HepG2 (cell line): ENCODE data around the gene POLE3. TPM values are rescaled to one million over a fixed set of nuclear protein-coding genes. Genes with fewer than 3 reads are reported as not detected.

Experiments
- CCDC6 ChIP-seq: sonication (generic); formaldehyde crosslinking; IDR thresholded peaks from 2 replicates; pipeline ENCODE4 v1.8.1; 2022; ENCODE audit warnings: mild to moderate bottlenecking, missing genetic modification reagents, moderate library complexity
- GRHL1 ChIP-seq: sonication (generic); formaldehyde crosslinking; conservative IDR thresholded peaks from 2 replicates; pipeline ENCODE4 v1.8.0; 2022; ENCODE audit warnings: missing genetic modification reagents
- HMGXB4 ChIP-seq, 2 experiments: sonication (generic) in 1 of 2; formaldehyde crosslinking in 1 of 2; IDR thresholded peaks; 2 replicates each; pipeline versions ENCODE4 v1.4.0 to v1.6.1; 2018 to 2020; ENCODE audit warnings: missing genetic modification reagents in 2 of 2, borderline replicate concordance in 1 of 2, low read depth in 1 of 2, mild to moderate bottlenecking in 1 of 2, missing biosample characterization in 1 of 2
- ISL2 ChIP-seq: sonication (generic); formaldehyde crosslinking; IDR thresholded peaks from 2 replicates; pipeline ENCODE4 v1.5.0; 2020; ENCODE audit warnings: missing genetic modification reagents
- NCOA1 ChIP-seq: sonication (generic); formaldehyde crosslinking; IDR thresholded peaks from 2 replicates; pipeline ENCODE4 v1.9.0; 2021; ENCODE audit warnings: missing genetic modification reagents
- NFKB2 ChIP-seq: sonication (generic); formaldehyde crosslinking; IDR thresholded peaks from 2 replicates; pipeline ENCODE4 v1.4.0; 2020; ENCODE audit warnings: missing genetic modification reagents, borderline replicate concordance
- NR2F6 ChIP-seq, 2 experiments: IDR thresholded peaks; 2 replicates each; pipeline ENCODE4 v1.6.1; 2016; ENCODE audit warnings: antibody characterized with exemption in 1 of 2, mild to moderate bottlenecking in 1 of 2
- POLR2AphosphoS5 ChIP-seq: IDR thresholded peaks from 2 replicates; pipeline ENCODE4 v1.6.1; 2012; ENCODE audit warnings: low read depth, low read length
- SP5 ChIP-seq: IDR thresholded peaks from 2 replicates; pipeline ENCODE4 v1.6.1; 2016; ENCODE audit warnings: low read depth, borderline replicate concordance
- ZIK1 ChIP-seq: sonication (generic); formaldehyde crosslinking; IDR thresholded peaks from 2 replicates; pipeline ENCODE4 v1.5.0; 2020; ENCODE audit warnings: mild to moderate bottlenecking, low read depth, missing genetic modification reagents, borderline replicate concordance
- ZMYM3 ChIP-seq: sonication (generic); formaldehyde crosslinking; IDR thresholded peaks from 2 replicates; pipeline ENCODE4 v1.5.1; 2020; ENCODE audit warnings: mild to moderate bottlenecking, missing genetic modification reagents
- ZNF407 ChIP-seq: sonication (generic); formaldehyde crosslinking; IDR thresholded peaks from one replicate; pipeline ENCODE4 v1.5.1; 2020; ENCODE audit warnings: mild to moderate bottlenecking, missing genetic modification reagents; ENCODE audit errors: not compliant biosample characterization
- ZNF761 ChIP-seq: sonication (generic); formaldehyde crosslinking; conservative IDR thresholded peaks from 2 replicates; pipeline ENCODE4 v1.4.0; 2020; ENCODE audit warnings: mild to moderate bottlenecking, missing genetic modification reagents
- ZNF850 ChIP-seq: sonication (generic); formaldehyde crosslinking; conservative IDR thresholded peaks from 2 replicates; pipeline ENCODE4 v1.9.0; 2021; ENCODE audit warnings: mild to moderate bottlenecking, missing genetic modification reagents
- ZSCAN12 ChIP-seq: sonication (generic); formaldehyde crosslinking; IDR thresholded peaks from 2 replicates; pipeline ENCODE4 v1.9.0; 2021; ENCODE audit warnings: mild to moderate bottlenecking, missing genetic modification reagents
- polyA plus RNA-seq, 8 experiments: library from polyadenylated mRNA; depleted of rRNA in 3 of 8; stranded (reverse) in 7 of 8; unstranded in 1 of 8; fragments of >200 nt; fragmentation: Illumina TruSeq in 4 of 8; extraction: Trizol in 4 of 8; gene quantifications; 2 replicates each; pipeline versions ENCODE4 v1.2.1 to v1.2.3, GENCODE V29; 2011 to 2016; ENCODE audit warnings: low read depth in 4 of 8, missing spikeins in 1 of 8, mixed read lengths in 1 of 8; ENCODE audit not compliant: insufficient read depth in 1 of 8
- total RNA-seq, 5 experiments: library from RNA; depleted of rRNA; stranded (reverse); fragments of >200 nt; fragmentation: Illumina TruSeq; extraction: Trizol; gene quantifications; 2 replicates each; pipeline ENCODE4 v1.2.3, GENCODE V29; 2016; ENCODE audit warnings: low read depth in 1 of 5

POLE3 gene
- total and polyA plus RNA-seq, 2 of the 13 experiments (the other 11 are each of a cell fraction or from before 2014, with no cell fraction given): 36.0 to 77.2 TPM

GRCh38 chr9:113376634-113377567 lies 33.6 kb downstream of the POLE3 start, which contains the start of gene HDHD3 (continued):
- TF ChIP-seq HMGXB4 (CRISPR knock-in tag; IDR thresholded peaks at IDR 0.05; ENCODE audit: borderline replicate concordance in 1 of 2, low read depth in 1 of 2) (peak; percentile 57 to 70; a peak in 2 of 4 replicates), SP5 (CRISPR knock-in tag) (peak; percentile 76), ZIK1 (CRISPR knock-in tag) (peak; percentile 68; the same call in 1 of the 2 replicates), NFKB2 (CRISPR knock-in tag) (peak; percentile 59; the same call in 1 of the 2 replicates), ZMYM3 (CRISPR knock-in tag) (peak; percentile 51; the same call in 1 of the 2 replicates), GRHL1 (CRISPR knock-in tag) (no peak), POLR2AphosphoS5 (peak; percentile 91), ZNF761 (CRISPR knock-in tag) (no peak; the same call in 1 of the 2 replicates), CCDC6 (0 out of 2 replicates have a peak, but pooled peaks have one; percentile 43), NR2F6 (IDR thresholded peaks at IDR 0.05) (no peak; the same call in 1 of the 2 replicates), NR2F6 (CRISPR knock-in tag; IDR thresholded peaks at IDR 0.05) (peak; percentile 43; the same call in 1 of the 2 replicates), ZSCAN12 (CRISPR knock-in tag) (no peak), NCOA1 (peak; percentile 62; the same call in 1 of the 2 replicates), ZNF407 (peak; percentile 61), ISL2 (peak; percentile 67; the same call in 1 of the 2 replicates), ZNF850 (CRISPR knock-in tag) (0 out of 2 replicates have a peak, but pooled peaks have one; percentile 36)
